ENCODE results near the gene ZNF543.
"Not testable (repeated sequence)": the region's sequence is repeated elsewhere in the genome, so short reads cannot be mapped to it uniquely, and the experiment has no call there.

Gene ZNF543

DNA sequence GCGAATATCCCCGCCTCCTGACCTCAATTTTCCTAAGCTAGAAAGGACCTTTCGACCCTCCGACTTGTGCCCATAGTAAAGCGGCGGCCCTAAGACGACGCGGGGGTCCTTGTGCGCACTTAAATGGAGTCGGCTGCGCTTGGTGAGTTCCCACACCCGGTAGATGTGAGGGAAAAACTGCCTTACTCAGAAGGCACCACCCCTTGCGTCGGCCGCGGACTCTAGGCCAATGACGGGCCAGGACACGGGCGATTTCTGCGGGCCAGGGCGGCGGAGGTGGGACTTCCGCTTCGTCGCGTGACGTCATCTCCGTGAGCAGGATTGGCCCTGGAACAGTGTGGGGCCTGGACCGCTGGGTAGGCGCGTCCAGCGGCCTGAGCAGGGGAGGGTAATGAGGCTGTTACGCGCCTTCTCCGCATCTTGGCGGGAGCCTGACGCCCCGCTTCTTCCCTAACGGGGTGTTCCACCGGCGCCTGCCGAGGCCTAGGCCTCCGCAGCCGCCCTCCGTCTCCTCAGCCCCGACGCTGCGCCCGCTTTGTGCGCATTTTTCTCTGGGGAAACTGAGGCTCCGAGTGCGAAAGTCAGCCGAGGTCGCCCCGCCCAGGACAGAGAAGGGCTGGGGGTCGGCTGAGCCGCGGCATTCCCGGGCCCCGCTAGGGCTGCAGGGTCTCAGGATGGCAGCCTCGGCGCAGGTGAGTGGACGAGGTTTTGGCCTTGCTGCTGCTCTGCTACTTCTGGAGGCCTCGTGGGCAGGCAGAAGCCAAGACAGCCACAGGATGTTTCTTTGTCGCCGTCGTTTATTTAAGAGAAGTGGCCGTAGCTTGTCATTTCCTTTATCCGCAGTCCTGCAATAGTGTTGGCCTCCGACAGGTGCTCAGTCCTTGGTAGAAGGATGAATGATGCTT lies at the start of gene ZNF543:
Gene ZNF543 (plus strand): TSS at position 293 of the 905 bp plus-strand sequence. CDS start 382 bp downstream, at position 675.
- H3K36me3 Mint-ChIP-seq: peaks cover 22% of the 10 kb centered on the region
- H3K4me3 Mint-ChIP-seq: peak within 1 kb of the TSS; percentile 97
- H3K27ac Mint-ChIP-seq: peak within 1 kb of the TSS; percentile 98
- ATAC-seq (ENCODE audit: low read depth) (peak; percentile 92), DNase-seq (ENCODE audit: low spot score in 2 of 2) (peak; percentile 89 to 90)
- peaks cover 4% of the 10 kb centered on the region for H3K27me3 Mint-ChIP-seq
- H3K4me1 Mint-ChIP-seq: peaks cover 22% of the 10 kb centered on the region
- peaks cover 6% of the 10 kb centered on the region for H3K9me3 Mint-ChIP-seq

- ATAC-seq (ENCODE audit: low read depth) (no peak), DNase-seq (ENCODE audit: low spot score in 2 of 2) (no peak)
- Mint-ChIP-seq H3K4me1 (peaks cover 34% of the 10 kb centered on the region), H3K4me3 (no peak overlapping the region), H3K36me3 (peaks cover 14% of the 10 kb centered on the region), H3K27me3 (no peaks in the 10 kb centered on the region), H3K27ac (no peak overlapping the region), H3K9me3 (peaks cover 1% of the 10 kb centered on the region)
Observed at GRCh38 chr19:57271280-57271679, 49.0 kb upstream of the ZNF543 start.

DNA sequence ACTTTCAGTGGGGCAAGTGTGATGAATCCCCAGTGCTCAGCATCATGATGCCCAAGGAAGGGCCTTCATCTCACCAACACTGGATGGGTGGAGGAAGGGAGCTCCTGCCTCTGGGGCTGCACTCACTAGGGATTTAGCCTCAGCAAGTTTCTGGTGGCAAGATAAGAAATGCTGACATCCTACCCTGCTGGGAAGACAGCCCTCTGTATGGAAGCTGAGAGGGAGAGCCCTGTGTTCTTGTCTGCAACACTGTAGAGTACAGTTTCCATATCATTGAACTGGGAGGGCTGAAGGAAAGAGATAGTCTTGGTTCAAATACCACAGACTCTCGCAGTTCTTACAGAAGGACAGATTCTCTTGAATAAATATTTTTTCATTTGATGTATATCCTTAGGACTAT lies 47.3 kb upstream of the ZNF543 start:
- H3K4me1 Mint-ChIP-seq: peaks cover 27% of the 10 kb centered on the region
- peaks cover 11% of the 10 kb centered on the region for H3K36me3 Mint-ChIP-seq
- DNase-seq (ENCODE audit: low spot score in 2 of 2): no peak
- no peak for ATAC-seq (ENCODE audit: low read depth)
- no peak overlapping the region for H3K27ac Mint-ChIP-seq
- H3K4me3 Mint-ChIP-seq: no peak overlapping the region
- peaks cover 1% of the 10 kb centered on the region for H3K9me3 Mint-ChIP-seq
- no peaks in the 10 kb centered on the region for H3K27me3 Mint-ChIP-seq

DNA sequence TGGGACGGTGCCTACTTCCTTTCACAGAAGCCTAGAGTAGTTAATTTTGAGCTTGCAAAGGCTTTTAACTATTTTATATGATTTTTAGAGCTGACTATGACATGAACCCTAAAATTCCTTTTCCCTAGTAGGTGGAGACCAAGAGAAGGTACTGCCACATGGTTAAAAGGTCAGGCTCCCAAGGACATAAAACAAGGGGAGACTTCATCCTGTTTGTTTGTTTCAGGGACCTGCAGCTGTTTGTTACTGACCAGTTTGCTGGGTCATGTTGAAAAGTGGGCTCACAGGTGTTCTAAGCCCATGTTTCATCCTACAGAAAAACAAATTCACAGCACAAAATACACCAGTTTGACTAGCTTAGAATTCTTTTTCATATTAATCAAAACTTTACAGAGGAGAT lies 43.8 kb upstream of the ZNF543 start:
- ATAC-seq (ENCODE audit: low read depth): no peak
- no peak for DNase-seq (ENCODE audit: low spot score in 2 of 2)
- no peaks in the 10 kb centered on the region for H3K27me3 Mint-ChIP-seq
- no peaks in the 10 kb centered on the region for H3K9me3 Mint-ChIP-seq
- H3K27ac Mint-ChIP-seq: no peak overlapping the region
- H3K4me1 Mint-ChIP-seq: peaks cover 14% of the 10 kb centered on the region
- H3K36me3 Mint-ChIP-seq: peaks cover 9% of the 10 kb centered on the region
- H3K4me3 Mint-ChIP-seq: no peak overlapping the region

DNA sequence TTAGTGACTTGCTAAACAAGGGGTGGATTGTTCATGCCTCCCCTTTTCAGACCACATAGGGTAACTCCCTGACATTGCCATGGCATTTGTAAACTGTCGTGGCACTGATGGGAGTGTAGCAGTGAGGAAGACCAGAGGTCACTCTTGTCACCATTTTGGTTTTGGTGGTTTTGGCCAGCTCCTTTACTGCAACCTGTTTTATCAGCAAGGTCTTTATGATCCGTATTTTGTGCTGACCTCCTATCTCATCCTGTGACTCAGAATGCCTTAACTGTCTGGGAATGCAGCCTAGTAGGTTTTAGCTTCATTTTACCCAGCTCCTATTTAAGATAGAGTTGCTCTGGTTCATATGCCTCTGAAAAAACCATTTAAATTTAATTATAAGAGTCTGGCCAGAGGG lies 41.8 kb upstream of the ZNF543 start:
- not testable (repeated sequence) for H3K27me3 Mint-ChIP-seq; H3K9me3 Mint-ChIP-seq; H3K4me3 Mint-ChIP-seq; H3K36me3 Mint-ChIP-seq; ATAC-seq (ENCODE audit: low read depth); DNase-seq (ENCODE audit: low spot score in 2 of 2); H3K27ac Mint-ChIP-seq
- peaks cover 24% of the 10 kb centered on the region for H3K4me1 Mint-ChIP-seq

- Mint-ChIP-seq H3K27me3 (no peaks in the 10 kb centered on the region), H3K4me1 (peaks cover 24% of the 10 kb centered on the region), H3K36me3 (peaks cover 9% of the 10 kb centered on the region), H3K9me3 (no peaks in the 10 kb centered on the region), H3K4me3 (peak overlapping the region; percentile 25), H3K27ac (no peak overlapping the region)
- DNase-seq (ENCODE audit: low spot score in 2 of 2): peak in 1 of 2 donors; percentile 77
- peak; percentile 71 for ATAC-seq (ENCODE audit: low read depth)
Observed at GRCh38 chr19:57279418-57280164, 40.7 kb upstream of the ZNF543 start.

DNA sequence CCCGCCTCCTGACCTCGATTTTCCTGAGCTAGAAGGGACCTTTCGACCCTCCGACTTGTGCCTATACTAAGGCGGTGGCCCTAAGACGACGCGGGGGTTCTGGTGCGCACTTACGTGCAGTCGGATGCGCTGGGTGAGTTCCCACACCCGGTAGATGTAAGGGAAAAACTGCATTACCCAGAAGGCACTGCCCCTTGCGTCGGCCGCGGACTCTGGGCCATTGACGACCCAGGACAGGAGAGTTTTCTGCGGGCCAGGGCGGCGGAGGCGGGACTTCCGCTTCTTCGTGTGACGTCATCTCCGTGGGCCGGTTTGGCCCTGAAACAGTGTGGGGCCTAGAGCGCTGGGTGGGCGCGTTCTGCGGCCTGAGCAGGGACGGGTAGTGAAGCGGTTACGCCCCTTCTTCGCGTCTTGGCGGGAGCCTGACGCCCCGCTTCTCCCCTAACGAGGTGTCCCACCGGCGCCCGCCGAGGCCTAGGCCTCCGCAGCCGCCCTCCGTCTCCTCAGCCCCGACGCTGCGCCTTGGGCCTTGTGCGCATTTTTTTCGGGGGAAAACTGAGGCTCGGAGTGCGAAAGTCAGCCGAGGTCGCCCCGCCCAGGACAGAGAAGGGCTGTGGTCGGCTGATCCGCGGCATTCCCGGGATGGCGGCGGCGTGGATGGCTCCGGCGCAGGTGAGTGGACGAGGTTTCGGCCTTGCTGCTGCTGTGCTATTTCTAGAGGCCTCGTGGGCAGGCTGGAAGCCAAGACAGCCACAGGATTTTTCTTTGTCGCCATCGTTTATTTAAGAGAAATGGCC lies 39.9 kb upstream of the ZNF543 start, which contains the start of gene ZNF460:
Gene ZNF460 (plus strand): TSS at position 321 of the 797 bp plus-strand sequence. CDS start 322 bp downstream, at position 643.
- no peaks in the 10 kb centered on the region for H3K27me3 Mint-ChIP-seq
- peak; percentile 82 for ATAC-seq (ENCODE audit: low read depth)
- no peak within 1 kb of the TSS for H3K4me3 Mint-ChIP-seq
- H3K27ac Mint-ChIP-seq: no peak within 1 kb of the TSS
- DNase-seq (ENCODE audit: low spot score in 2 of 2): peak; percentile 95 to 97
- H3K36me3 Mint-ChIP-seq: peaks cover 13% of the 10 kb centered on the region
- H3K9me3 Mint-ChIP-seq: no peaks in the 10 kb centered on the region
- H3K4me1 Mint-ChIP-seq: peaks cover 28% of the 10 kb centered on the region

GRCh38 chr19:57280962-57281400 lies 39.3 kb upstream of the ZNF543 start:
- Mint-ChIP-seq H3K4me1 (peaks cover 29% of the 10 kb centered on the region), H3K27ac (no peak overlapping the region), H3K27me3 (no peaks in the 10 kb centered on the region), H3K36me3 (peaks cover 17% of the 10 kb centered on the region), H3K9me3 (no peaks in the 10 kb centered on the region), H3K4me3 (no peak overlapping the region)
- ATAC-seq (ENCODE audit: low read depth) (peak; percentile 5), DNase-seq (ENCODE audit: low spot score in 2 of 2) (peak in 1 of 2 donors; percentile 16)

GRCh38 chr19:57282011-57282643 lies 38.1 kb upstream of the ZNF543 start:
- no peaks in the 10 kb centered on the region for H3K9me3 Mint-ChIP-seq
- peak overlapping the region; percentile 78 for H3K4me3 Mint-ChIP-seq
- no peak overlapping the region for H3K27ac Mint-ChIP-seq
- DNase-seq (ENCODE audit: low spot score in 2 of 2) (no peak), ATAC-seq (ENCODE audit: low read depth) (peak; percentile 9)
- H3K4me1 Mint-ChIP-seq: peaks cover 32% of the 10 kb centered on the region
- H3K36me3 Mint-ChIP-seq: peaks cover 24% of the 10 kb centered on the region
- no peaks in the 10 kb centered on the region for H3K27me3 Mint-ChIP-seq

GRCh38 chr19:57288373-57288772 lies 31.9 kb upstream of the ZNF543 start:
- Mint-ChIP-seq H3K4me1 (peaks cover 19% of the 10 kb centered on the region), H3K9me3 (peaks cover 1% of the 10 kb centered on the region), H3K36me3 (peaks cover 62% of the 10 kb centered on the region), H3K4me3 (no peak overlapping the region), H3K27me3 (no peaks in the 10 kb centered on the region), H3K27ac (no peak overlapping the region)
- ATAC-seq (ENCODE audit: low read depth) (no peak), DNase-seq (ENCODE audit: low spot score in 2 of 2) (no peak)

GRCh38 chr19:57290970-57291369 lies 29.3 kb upstream of the ZNF543 start:
- no peak overlapping the region for H3K4me3 Mint-ChIP-seq
- peaks cover 8% of the 10 kb centered on the region for H3K9me3 Mint-ChIP-seq
- H3K36me3 Mint-ChIP-seq: peaks cover 70% of the 10 kb centered on the region

GRCh38 chr19:57292547-57292946 lies 27.7 kb upstream of the ZNF543 start:
- no peaks in the 10 kb centered on the region for H3K27me3 Mint-ChIP-seq
- peaks cover 8% of the 10 kb centered on the region for H3K9me3 Mint-ChIP-seq
- peaks cover 7% of the 10 kb centered on the region for H3K4me1 Mint-ChIP-seq
- H3K27ac Mint-ChIP-seq: no peak overlapping the region
- no peak overlapping the region for H3K4me3 Mint-ChIP-seq
- H3K36me3 Mint-ChIP-seq: peaks cover 72% of the 10 kb centered on the region
- DNase-seq (ENCODE audit: low spot score in 2 of 2) (no peak), ATAC-seq (ENCODE audit: low read depth) (no peak)

More at GRCh38 chr19:57290970-57291369, 29.3 kb upstream of the ZNF543 start:
- H3K4me1 Mint-ChIP-seq: peaks cover 10% of the 10 kb centered on the region
- no peak overlapping the region for H3K27ac Mint-ChIP-seq
- H3K27me3 Mint-ChIP-seq: no peaks in the 10 kb centered on the region
- ATAC-seq (ENCODE audit: low read depth) (no peak), DNase-seq (ENCODE audit: low spot score in 2 of 2) (no peak)

DNA sequence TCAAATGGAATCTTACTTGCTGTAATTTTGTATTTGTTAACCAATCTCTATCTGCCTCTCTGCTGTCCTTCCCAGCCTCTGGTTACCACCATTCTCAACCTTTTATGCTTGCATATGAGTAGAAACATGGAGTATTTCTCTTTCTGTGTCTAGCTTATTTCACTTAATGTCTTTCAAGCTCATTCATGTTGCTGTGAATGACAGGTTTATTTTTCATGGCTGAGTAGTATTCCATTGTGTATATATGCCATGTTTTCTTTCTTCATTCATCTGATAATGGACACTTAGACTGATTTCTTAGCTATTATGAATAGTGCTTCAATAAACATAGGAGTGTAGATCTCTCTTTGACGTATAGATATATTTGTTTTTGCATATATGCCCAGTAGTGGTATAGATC lies 26.6 kb upstream of the ZNF543 start:
- ATAC-seq (ENCODE audit: low read depth) (no peak), DNase-seq (ENCODE audit: low spot score in 2 of 2) (no peak)
- Mint-ChIP-seq H3K4me3 (no peak overlapping the region), H3K4me1 (peaks cover 4% of the 10 kb centered on the region), H3K27me3 (no peaks in the 10 kb centered on the region), H3K36me3 (peaks cover 71% of the 10 kb centered on the region), H3K27ac (no peak overlapping the region), H3K9me3 (peaks cover 8% of the 10 kb centered on the region)
